ENCODE measurements around the gene ABCE1.

The ABCE1 gene

GRCh38 chr4:145081756-145082155 lies 16.4 kb upstream of the ABCE1 start:
- no peak for DNase-seq (ENCODE audit: low read depth)
- TF ChIP-seq CTCF (IDR thresholded peaks at IDR 0.05; ENCODE audit: low read depth, low read length, missing control alignments), result no peak
- H3K4me3 ChIP-seq (ENCODE audit: low read depth, low read length), result no peak overlapping the region

- H3K4me3 ChIP-seq (ENCODE audit: low read depth, low read length), result no peak overlapping the region
- DNase-seq (ENCODE audit: low read depth), result no peak
- no peak for TF ChIP-seq CTCF (IDR thresholded peaks at IDR 0.05; ENCODE audit: low read depth, low read length, missing control alignments)
These were observed 14.1 kb upstream of the ABCE1 start for GRCh38 chr4:145083891-145084605.

GRCh38 chr4:145090380-145090779 lies 7.7 kb upstream of the ABCE1 start:
- no peak for TF ChIP-seq CTCF (IDR thresholded peaks at IDR 0.05; ENCODE audit: low read depth, low read length, missing control alignments)
- H3K4me3 ChIP-seq (ENCODE audit: low read depth, low read length), result no peak overlapping the region
- no peak for DNase-seq (ENCODE audit: low read depth)

GRCh38 chr4:145093638-145094037 lies 4.5 kb upstream of the ABCE1 start:
- no peak for DNase-seq (ENCODE audit: low read depth)
- no peak for TF ChIP-seq CTCF (IDR thresholded peaks at IDR 0.05; ENCODE audit: low read depth, low read length, missing control alignments)
- no peak overlapping the region for H3K4me3 ChIP-seq (ENCODE audit: low read depth, low read length)

GRCh38 chr4:145097331-145097820 lies 735 bp upstream of the ABCE1 start:
- H3K4me3 ChIP-seq (ENCODE audit: low read depth, low read length), result peak overlapping the region; percentile 65
- DNase-seq (ENCODE audit: low read depth), result no peak
- TF ChIP-seq CTCF (IDR thresholded peaks at IDR 0.05; ENCODE audit: low read depth, low read length, missing control alignments), result no peak

GRCh38 chr4:145098675-145099037 lies 545 bp downstream of the ABCE1 start:
- peak; percentile 18 for DNase-seq (ENCODE audit: low read depth)
- peak overlapping the region; percentile 65 for H3K4me3 ChIP-seq (ENCODE audit: low read depth, low read length)
- no peak for TF ChIP-seq CTCF (IDR thresholded peaks at IDR 0.05; ENCODE audit: low read depth, low read length, missing control alignments)

GRCh38 chr4:145099653-145100052 lies 1.5 kb downstream of the ABCE1 start:
- DNase-seq (ENCODE audit: low read depth), result peak; percentile 4
- no peak for TF ChIP-seq CTCF (IDR thresholded peaks at IDR 0.05; ENCODE audit: low read depth, low read length, missing control alignments)
- H3K4me3 ChIP-seq (ENCODE audit: low read depth, low read length), result peak overlapping the region; percentile 65

All from GM12864 (cell line).